HG02798 (cell line): ENCODE results near the gene SCGB1D1.

ENCODE experiments used
- ATAC-seq: cut with Tn5 transposase; IDR thresholded peaks from one replicate; pipeline ENCODE4 v1.9.1; 2021; ENCODE audit warnings: mild to moderate bottlenecking; ENCODE audit not compliant: unreplicated experiment, poor library complexity

Gene SCGB1D1, protein sequence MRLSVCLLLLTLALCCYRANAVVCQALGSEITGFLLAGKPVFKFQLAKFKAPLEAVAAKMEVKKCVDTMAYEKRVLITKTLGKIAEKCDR

DNA sequence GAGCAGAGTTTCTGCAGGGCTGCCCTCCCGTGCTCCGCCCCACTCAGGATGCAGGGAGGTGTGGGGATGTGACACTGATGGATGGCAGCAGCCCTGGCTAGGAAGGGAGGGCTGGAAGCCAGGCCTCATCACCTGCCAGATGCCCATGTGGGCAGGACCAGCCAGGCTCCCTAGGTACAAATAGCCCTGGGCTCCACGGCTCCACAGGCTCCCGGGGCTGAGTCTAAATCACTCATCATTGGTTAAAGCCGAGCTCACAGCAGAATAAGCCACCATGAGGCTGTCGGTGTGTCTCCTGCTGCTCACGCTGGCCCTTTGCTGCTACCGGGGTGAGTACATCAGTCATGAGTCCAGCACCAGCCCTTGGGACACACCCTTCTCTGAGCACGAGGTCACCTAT is at the start of gene SCGB1D1:
Gene SCGB1D1, plus strand, starts transcription at position 206 of the 400 bp plus-strand sequence. Its CDS starts 69 bp downstream, at position 275.
- no peak for ATAC-seq

DNA sequence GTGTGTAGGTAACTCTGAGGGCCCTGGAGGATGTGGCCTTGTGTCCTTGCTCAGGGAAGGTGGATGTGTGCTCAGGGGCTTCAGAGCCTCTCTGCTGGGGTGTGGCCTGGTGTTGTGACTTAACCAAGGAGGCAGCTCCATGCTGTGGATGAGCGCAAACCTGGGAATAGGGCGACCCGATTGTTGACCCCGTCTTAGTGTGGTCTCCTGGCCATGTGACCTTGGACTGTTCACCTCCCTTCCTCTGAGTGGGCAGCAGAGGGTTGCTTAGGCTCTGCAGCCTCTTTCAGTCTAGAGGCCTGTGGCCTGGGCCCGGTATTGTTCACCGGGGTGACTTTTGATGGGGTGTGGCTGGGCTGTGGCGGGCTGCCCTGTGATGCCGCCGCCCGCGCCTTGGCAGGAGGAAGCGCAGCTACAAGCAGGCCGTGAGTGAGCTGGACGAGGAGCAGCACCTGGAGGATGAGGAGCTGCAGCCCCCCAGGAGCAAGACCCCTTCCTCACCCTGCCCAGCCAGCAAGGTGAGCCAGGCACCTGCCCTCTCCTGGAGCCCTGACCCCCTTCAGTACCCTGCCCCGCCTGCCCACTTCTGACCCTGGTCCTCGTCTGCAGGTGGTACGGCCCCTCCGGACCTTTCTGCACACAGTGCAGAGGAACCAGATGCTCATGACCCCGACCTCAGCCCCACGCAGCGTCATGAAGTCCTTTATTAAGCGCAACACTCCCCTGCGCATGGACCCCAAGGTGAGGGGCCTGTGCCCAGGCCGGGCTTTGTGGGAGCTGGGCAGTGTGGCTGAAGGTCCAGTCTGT is 49.5 kb upstream of the SCGB1D1 start:
- no peak for ATAC-seq

DNA sequence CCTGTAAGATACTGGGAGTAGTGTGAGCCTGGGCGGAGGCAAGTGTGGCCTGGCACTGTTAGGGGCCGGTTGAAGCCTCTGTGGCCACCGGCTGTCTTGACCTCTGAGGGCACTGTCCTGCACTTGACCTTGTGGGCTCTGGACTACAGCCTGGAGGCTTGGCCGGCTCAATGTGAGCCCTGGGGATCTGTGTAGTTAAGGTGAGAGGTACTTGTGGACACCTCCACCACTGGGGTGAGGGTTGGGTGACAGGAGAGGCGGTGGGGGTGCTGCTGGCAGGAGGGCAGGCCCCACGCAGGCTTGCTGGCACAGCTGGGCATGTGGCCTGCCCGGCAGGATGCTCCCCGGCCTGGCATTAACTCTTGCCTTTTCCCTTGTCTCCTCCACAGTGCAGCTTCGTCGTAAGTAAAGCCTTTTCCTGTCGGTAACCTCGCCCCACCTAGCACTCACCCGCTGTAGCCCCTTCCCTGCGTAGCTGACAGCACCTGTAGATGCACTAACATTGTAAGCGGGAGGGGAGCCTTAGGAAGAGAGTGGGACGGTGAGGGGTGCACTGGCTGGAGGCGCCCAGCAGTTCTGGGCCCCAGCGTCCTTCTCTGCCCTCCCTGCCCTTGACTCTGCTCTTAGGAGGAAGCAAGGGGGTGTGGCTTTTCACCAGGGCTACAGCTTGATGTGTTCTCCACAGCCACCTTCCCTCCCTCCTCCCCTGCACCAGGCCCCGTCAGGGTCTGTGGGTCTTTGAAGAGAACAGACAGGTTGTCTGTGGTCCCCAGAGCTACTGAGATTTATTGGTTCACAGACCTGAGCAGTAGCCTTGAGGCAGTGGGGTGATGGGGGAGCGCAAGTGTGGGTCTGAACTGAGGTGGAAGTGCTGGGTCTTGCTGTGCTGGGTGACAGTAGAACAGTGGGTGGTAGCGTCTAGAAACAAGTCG is 48.6 kb upstream of the SCGB1D1 start:
- ATAC-seq = no peak

DNA sequence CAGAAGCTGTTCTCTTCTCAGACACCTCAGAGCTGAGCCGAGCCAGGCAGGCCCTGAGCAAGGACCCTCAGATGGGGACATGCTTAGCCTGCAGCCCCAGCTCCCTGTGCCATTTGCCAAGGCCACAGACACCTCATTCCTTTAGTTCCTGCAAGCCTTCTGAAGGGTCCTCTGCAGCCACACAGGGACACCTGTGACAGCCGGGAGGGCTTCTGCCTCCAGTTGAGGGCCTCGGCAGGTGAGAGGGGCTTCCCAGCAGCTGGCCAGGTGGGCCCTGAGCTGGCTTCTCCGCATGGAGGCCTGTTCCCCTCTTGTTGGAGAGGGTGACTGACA is 48.0 kb upstream of the SCGB1D1 start:
- ATAC-seq = no peak

DNA sequence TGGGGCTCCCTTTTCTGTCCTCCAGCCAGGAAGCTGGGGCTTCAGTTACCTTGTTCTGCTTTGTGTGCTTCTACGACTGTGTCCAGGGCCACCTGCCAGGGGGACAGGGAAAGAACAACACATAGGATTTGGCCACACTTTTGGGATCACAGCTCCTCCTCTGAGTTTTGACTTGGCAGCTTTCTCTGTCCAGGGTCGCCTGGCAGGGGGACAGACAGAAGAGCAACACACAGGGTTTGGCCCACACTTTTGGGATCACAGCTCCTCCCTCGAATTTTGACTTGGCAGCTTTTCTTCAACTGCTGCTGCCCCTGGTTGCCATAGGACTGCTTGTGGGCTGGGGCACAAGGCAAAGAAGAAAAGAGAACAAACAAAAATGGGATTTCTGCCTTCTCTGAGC is 47.1 kb upstream of the SCGB1D1 start:
- no peak for ATAC-seq

DNA sequence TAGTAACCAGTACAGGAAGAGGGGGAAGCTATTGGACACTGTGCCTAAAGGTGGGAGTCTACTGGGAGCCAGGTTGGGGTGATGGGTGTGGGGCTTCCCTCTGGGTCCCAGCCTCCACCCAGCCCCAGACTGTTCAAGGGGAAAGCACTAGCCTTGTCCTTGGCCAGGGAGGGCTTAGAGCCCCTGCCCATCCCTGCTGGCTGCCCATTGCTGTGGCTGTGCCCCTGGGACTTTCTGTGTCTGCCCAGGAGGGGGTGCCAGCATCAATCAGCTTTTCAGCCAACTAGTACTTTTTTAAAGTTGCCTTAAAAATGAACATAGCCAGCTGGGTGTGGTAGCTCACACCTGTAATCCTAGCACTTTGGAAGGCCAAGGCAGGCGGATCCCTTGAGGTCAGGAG is 46.3 kb upstream of the SCGB1D1 start:
- no peak for ATAC-seq

DNA sequence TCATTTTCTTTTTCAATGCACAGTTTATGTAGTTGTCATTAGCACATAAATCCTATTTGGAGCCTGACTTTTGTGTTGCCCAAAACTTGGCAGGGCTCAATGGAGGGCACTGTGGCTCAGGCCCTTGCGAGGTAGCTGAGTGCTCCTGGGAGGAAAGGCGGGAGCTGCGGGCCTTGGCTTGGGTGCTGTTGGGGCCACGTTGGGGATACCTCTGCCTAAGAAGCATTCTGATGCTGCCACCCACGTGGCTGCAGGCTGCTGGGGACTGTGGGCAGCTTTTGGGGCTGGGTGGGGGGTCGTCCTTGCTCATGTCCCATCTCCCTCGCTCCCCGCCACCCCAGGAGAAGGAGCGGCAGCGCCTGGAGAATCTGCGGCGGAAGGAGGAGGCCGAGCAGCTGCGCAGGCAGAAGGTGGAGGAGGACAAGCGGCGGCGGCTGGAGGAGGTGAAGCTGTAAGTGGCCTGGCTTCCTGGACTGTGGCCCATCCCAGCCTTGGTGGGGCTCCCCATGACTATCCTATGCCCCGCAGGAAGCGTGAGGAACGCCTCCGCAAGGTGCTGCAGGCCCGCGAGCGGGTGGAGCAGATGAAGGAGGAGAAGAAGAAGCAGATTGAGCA is 45.3 kb upstream of the SCGB1D1 start:
- no peak for ATAC-seq

DNA sequence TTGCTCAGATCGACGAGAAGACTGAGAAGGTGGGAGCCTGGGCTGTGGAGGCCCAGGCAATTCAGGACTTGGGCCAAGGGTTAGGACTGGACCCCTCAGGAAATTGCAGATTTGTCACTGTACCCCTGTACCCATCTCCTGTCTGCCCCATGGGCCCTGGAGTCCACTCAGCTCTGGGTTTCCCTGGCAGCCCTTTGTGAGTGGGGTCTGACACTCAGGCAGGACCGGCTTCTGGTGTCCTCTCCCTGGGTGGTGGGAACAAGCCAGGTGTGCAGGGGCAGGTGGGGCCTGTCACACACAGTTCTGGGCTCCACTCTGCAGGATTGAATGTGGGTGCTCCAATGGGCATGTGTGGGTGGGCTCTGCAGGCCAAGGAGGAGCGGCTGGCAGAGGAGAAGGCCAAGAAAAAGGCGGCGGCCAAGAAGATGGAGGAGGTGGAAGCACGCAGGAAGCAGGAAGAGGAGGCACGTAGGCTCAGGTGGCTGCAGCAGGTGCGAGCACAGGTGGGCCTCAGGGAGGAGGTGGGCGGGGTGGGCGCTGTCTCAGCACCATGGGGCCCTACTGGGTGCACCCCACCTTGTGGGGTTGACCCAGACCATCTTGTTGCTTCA is 44.6 kb upstream of the SCGB1D1 start:
- no peak for ATAC-seq

DNA sequence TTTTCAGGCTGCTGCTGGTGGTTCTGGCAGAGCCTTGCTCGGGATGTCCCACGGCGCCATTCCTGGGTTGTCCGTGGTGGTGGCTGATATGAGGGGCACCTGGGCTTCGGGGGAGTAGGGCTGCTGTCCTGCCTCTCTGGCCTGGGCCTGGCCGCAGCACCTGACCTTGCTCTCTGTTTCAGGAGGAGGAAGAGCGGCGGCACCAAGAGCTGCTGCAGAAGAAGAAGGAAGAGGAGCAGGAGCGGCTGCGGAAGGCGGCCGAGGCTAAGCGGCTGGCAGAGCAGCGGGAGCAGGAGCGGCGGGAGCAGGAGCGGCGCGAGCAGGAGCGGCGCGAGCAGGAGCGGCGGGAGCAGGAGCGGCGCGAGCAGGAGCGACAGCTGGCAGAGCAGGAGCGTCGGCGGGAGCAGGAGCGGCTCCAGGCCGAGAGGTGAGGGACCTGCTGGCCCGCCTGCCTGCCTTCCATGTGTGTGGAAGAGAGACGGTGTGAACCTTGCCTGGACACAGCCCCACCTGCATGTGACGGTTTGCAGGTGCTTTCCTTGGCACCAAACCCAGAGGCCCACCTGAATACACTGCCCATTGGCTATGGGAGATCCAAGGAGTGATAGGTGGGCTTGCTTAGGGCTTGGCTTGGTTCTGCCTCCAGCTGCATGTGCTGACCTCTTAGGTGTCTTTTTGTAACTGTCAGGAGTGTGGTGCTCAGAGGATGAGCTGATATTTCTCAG is 43.4 kb upstream of the SCGB1D1 start:
- ATAC-seq = no peak

DNA sequence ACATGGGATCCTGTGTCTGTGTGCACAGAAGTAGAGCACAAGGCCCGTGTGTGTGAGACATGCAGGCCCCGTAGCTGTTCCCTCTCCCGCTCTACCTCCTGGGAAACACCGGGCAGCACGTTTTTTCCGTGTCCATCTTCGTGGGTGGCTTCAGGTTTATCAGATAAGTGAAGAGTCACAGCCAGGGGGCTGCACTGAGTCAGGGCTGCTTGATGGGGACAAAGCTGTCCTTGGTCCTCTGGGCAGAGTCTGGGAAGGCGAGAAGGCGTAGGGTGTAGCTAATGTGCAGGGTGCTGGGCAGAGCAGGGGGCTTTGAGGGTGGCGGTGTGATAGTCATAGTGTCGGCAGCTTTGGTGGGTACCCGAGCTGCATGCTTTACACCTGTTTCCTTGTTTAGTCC is 42.5 kb upstream of the SCGB1D1 start:
- no peak for ATAC-seq

DNA sequence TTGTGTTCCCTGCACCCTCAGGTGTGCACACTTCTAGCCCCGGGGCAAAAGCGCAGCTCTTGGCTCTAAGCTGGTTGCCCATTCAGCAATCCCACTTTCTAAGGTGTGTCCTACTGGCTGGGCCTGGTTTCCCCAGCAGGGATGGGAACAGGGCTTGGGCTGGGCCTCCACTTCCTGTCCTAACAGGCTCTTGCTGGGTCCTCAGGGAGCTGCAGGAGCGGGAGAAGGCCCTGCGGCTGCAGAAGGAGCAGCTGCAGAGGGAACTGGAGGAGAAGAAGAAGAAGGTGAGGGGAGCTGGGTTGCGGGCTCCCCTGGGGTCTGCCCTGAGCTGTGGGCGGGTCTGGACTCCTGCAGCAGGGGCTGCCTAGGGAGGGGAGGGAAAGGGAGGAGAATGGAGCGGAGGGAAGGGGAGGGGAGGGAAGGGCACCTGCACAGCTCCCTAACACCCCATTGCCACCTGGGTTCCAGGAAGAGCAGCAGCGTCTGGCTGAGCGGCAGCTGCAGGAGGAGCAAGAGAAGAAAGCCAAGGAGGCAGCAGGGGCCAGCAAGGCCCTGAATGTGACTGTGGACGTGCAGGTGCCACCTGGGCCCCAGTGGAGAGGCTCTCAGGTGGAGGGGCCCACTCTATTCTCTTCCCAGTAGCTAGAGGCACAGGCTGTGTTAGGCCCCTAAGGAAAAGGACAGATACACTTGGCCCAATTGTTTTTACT is 41.6 kb upstream of the SCGB1D1 start:
- ATAC-seq = no peak

DNA sequence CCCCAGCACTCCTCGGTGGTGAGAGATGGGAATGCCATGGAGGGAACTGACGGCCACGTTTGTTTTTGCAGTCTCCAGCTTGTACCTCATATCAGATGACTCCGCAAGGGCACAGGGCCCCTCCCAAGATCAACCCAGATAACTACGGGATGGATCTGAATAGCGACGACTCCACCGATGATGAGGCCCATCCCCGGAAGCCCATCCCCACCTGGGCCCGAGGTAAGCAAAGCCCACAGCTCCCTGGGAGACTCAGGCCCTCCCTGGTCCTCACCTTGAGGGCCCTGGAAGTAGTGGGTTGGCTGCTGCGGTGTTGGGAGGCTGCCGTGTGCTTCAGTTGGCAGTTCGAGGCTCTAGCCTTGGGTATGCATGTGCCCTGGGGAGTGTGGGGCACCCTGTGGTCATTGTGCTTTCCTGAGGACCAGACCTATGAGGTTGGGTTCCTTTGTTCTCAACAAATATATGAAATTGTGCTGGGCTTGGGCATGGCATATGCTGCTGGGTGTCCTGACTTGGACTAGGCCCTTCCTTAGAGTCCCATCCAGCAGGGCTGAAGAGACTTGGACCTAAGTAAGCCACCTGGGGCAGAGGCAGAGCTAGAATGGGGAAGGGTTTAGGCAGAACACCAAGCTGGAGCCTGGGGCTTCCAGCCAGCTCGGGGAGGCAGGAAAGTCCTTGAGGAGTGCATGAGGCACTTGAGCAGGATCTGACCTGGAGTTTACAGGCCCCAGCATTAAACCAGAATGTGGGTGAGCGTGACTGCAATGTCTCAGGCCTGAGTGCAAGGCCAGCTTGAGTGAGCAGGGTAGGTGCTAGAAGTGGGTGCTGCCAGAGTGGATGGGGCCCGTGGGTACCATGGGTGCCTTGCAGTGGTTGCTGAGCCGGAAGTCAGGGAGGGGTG is 39.8 kb upstream of the SCGB1D1 start:
- ATAC-seq = no peak

DNA sequence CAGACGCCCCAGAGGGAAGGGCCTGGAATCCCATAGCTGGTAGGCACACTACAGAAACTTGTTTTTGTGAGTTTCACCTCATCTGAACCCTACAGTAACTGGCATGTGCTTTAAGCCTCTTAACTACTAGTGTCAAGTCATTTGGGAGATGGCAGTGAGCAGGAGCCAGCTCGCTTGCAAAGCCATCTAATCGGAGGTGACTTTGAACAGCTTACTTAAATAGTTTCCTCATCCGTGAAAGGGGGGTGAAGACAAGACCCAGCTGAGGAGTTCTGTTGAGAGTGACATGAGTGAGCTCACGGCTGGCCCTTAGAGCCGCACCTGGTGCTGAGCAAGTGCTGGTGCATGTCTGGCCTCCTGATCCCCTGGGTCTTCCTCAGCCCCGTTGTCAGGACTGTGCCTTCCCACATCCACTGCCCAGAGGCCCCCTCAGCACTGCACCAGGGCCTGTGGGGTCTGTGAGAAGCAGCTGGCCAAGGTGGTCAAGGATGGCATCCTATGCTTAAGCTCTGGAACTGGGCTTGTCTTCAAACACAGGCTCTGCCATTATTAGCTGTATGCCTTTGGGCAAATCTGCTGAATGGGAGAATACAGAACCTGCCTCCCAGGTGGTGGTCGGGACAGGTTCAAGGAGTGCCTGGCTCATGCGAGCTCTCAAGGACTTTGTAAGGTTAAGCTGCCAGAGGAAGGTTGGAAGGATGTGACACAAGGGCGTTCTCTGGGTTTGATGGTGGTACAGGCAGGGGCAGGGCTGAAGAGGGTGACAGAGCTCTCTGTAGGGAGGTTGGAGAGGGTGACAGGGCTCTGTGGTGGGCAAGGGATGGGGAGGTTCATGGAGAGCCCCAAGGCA is 38.9 kb upstream of the SCGB1D1 start:
- ATAC-seq = no peak

DNA sequence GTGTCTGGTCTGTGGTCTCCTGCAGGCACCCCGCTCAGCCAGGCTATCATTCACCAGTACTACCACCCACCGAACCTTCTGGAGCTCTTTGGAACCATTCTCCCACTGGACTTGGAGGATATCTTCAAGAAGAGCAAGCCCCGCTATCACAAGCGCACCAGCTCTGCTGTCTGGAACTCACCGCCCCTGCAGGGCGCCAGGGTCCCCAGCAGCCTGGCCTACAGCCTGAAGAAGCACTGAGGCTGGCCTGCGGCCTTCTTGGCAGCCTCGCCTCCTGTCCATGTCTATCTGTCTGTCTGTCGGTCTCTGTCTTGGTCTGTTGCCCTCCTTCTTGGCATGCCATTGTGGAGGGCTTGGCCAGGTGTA is 38.3 kb upstream of the SCGB1D1 start:
- no peak for ATAC-seq

DNA sequence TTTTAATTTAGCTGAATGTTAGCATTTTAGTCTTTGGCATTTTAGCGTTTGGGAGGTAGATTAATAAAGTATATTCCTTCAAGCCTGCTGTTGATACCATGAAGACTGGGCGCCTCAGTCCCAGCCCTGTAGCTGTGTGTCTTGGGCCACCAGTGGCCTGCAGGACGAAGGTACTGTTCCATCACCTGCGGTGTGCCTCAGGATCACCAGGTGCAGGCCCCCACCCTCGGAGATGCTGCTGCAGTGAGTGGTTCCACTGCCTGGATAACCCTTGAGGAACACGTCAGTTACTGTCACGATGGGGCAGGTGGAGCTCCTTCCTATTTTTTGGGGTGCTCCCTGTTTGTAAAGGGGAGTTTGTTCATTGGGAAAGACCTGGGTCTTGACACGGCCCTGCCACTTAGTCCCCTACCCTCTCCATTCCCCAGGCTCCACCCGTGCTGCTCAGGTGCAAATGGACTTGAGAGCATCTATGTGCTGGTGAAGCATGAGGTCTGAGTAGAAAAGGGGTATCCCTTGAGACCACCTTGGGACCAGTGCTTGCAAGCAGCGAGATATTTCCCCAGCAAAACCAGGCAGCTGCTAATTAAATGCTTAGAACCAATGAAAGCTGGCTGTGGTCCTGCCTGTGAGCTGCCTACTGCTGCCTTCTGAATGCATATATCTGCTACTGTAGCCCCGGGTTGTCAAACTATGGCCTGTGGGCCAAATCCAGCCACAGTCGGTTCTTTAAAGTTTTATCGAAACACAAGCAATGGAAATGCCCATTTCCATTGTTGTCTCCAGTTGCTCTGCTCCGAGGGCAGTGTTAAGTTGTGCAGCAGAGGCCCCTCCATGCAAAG is 37.5 kb upstream of the SCGB1D1 start:
- ATAC-seq = no peak

DNA sequence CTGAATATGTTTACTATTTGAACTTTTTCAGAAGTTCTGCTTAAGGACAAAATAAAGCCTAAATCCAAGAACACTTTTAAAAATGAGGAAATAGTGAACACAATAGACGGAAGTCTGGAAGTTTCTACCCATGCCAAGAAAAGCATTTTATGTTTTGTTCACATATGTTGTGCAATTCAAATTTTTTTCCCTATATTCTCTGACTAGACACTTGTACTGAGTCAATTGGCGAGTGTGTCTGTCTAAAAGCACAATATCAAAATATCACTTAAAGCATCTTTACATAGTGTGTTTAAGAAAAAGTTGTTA is 37.0 kb upstream of the SCGB1D1 start:
- ATAC-seq = no peak

DNA sequence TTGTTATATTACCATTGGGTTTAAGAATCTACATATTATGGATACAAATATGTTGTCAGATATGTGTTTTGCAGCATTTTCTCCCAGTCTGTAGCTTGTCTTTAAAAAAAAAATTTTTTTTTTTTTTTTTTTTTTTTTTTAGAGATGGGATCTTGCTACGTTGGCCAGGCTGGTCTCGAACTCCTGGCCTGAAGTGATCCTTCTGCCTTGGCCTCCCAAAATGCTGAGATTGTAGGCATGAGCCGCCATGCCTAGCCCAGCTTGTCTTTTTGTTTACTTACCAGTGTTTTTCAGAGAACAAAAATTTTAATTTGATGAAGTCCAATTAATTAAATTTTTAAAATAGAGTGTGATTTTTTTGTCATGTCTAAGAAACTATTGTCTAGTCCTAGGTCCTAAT is 36.4 kb upstream of the SCGB1D1 start:
- ATAC-seq = no peak
